K562 (cell line): ENCODE results near the gene GMPR. TPM values are rescaled to one million over a fixed set of nuclear protein-coding genes. Genes with fewer than 3 reads are reported as not detected.

Experiments
- ARID3A ChIP-seq: IDR thresholded peaks from 2 replicates; pipeline ENCODE4 v1.6.1; 2012; ENCODE audit warnings: low read depth, low read length, improper control_type of control experiment, borderline replicate concordance
- ARNT ChIP-seq, 2 experiments: fragments of 450-650 bp; IDR thresholded peaks; 2 replicates each; pipeline ENCODE4 v1.6.1; 2016; ENCODE audit warnings: mild to moderate bottlenecking in 1 of 2
- ATF7 ChIP-seq: fragments of 450-650 bp; IDR thresholded peaks from 2 replicates; pipeline ENCODE4 v1.7.1; 2014; ENCODE audit warnings: mild to moderate bottlenecking, moderate library complexity
- HDAC2 ChIP-seq: fragments of 450-650 bp; IDR thresholded peaks from 2 replicates; pipeline ENCODE4 v1.6.1; 2016; ENCODE audit warnings: mild to moderate bottlenecking
- LARP7 ChIP-seq: fragments of 450-650 bp; IDR thresholded peaks from 2 replicates; pipeline ENCODE4 v1.6.1; 2016
- NELFE ChIP-seq: IDR thresholded peaks from 2 replicates; pipeline ENCODE4 v1.6.1; 2011; ENCODE audit warnings: mild to moderate bottlenecking; ENCODE audit not compliant: insufficient read depth, insufficient read length
- NEUROD1 ChIP-seq: fragments of 150-350 bp; IDR thresholded peaks from 2 replicates; pipeline ENCODE4 v1.6.1; 2014; ENCODE audit warnings: borderline replicate concordance, low read length, low read depth; ENCODE audit not compliant: partially characterized antibody
- NONO ChIP-seq, 2 experiments: fragments of 200-400 bp in 1 of 2; fragments of 450-650 bp in 1 of 2; formaldehyde crosslinking in 1 of 2; IDR thresholded peaks; 2 replicates each; pipeline ENCODE4 v1.6.1; 2017; ENCODE audit warnings: low read depth in 2 of 2, mild to moderate bottlenecking in 2 of 2, moderate library complexity in 2 of 2, low read length in 1 of 2
- POLR3G ChIP-seq: IDR thresholded peaks from 2 replicates; pipeline ENCODE4 v1.6.1; 2011; ENCODE audit not compliant: insufficient read length, insufficient replicate concordance; ENCODE audit errors: extremely low read depth
- RERE ChIP-seq: sonication (generic); formaldehyde crosslinking; IDR thresholded peaks from 2 replicates; pipeline ENCODE4 v1.8.0; 2023; ENCODE audit warnings: missing genetic modification reagents, mild to moderate bottlenecking, borderline replicate concordance
- SRSF3 ChIP-seq: fragments of 200-400 bp; formaldehyde crosslinking; IDR thresholded peaks from 2 replicates; pipeline ENCODE4 v1.6.1; 2016; ENCODE audit warnings: mild to moderate bottlenecking, low read length, moderate library complexity; ENCODE audit not compliant: insufficient read depth
- THRB ChIP-seq: fragments of 450-650 bp; formaldehyde crosslinking; conservative IDR thresholded peaks from 2 replicates; pipeline ENCODE4 v1.4.0; 2022; ENCODE audit warnings: mild to moderate bottlenecking, missing genetic modification characterization
- ZNF41 ChIP-seq: fragments of 250-450 bp; sonication (Bioruptor Pico); conservative IDR thresholded peaks from 2 replicates; pipeline ENCODE4 v1.4.0; 2020; ENCODE audit warnings: mild to moderate bottlenecking
- ZNF436 ChIP-seq: fragments of 250-450, 450-650 bp; sonication (Bioruptor Pico); formaldehyde crosslinking; IDR thresholded peaks from 2 replicates; pipeline ENCODE4 v1.7.0; 2020; ENCODE audit warnings: mild to moderate bottlenecking
- polyA plus RNA-seq, 8 experiments: library from polyadenylated mRNA; depleted of rRNA in 4 of 8; stranded (reverse) in 5 of 8; unstranded in 3 of 8; fragments of >200 nt; fragmentation: Nextera tagmentation in 2 of 8; fragmentation: Illumina TruSeq in 1 of 8; extraction: Ambion mirVana in 2 of 8; extraction: Trizol in 1 of 8; gene quantifications; 2 replicates each; pipeline versions ENCODE4 v1.2.1 to v1.2.3, GENCODE V29; 2011 to 2014; ENCODE audit warnings: inconsistent platforms in 1 of 8, missing spikeins in 1 of 8
- total RNA-seq, 7 experiments: library from RNA; depleted of rRNA in 6 of 7; stranded (reverse); fragments of >200 nt in 6 of 7; fragmentation: Illumina TruSeq in 2 of 7; extraction: Trizol in 2 of 7; gene quantifications; 2 replicates each; pipeline versions ENCODE4 v1.2.1 to v1.2.3, GENCODE V29; 2011 to 2021; ENCODE audit warnings: low replicate concordance in 1 of 7

The GMPR gene
- total and polyA plus RNA-seq, 9 of the 15 experiments (the other 6 are each of a cell fraction or from before 2014, with no cell fraction given): 34.6 to 83.7 (median 49.8) TPM

- TF ChIP-seq NEUROD1: no peak
- TF ChIP-seq LARP7: no peak
- no peak for TF ChIP-seq NELFE
- peak; percentile 63 for TF ChIP-seq ATF7
- 0 out of 2 replicates have a peak, but pooled peaks have one; percentile 18 for TF ChIP-seq ZNF41 (CRISPR knock-in tag)
- TF ChIP-seq ZNF436 (CRISPR knock-in tag): no peak
- TF ChIP-seq HDAC2: 0 out of 2 replicates have a peak, but pooled peaks have one; percentile 28
- 0 out of 2 replicates have a peak, but pooled peaks have one; percentile 36 for TF ChIP-seq THRB (CRISPR knock-in tag)
- no peak for TF ChIP-seq POLR3G
- 0 out of 4 replicates have a peak, but pooled peaks of 1 of the 2 experiments have one; percentile 24 for TF ChIP-seq ARNT (IDR thresholded peaks at IDR 0.05)
- no peak for TF ChIP-seq SRSF3
- no peak for TF ChIP-seq RERE
- TF ChIP-seq NONO (IDR thresholded peaks at IDR 0.05; ENCODE audit: low read depth in 2 of 2, low read length in 1 of 2): peak in 1 of 2 experiments; percentile 16; a peak in 1 of 4 replicates
- TF ChIP-seq ARID3A: 0 out of 2 replicates have a peak, but pooled peaks have one; percentile 54
These were observed 93.8 kb downstream of the GMPR start (continued) for GRCh38 chr6:16332175-16332542.
